ENCODE results near the gene FAM135A.

DNA sequence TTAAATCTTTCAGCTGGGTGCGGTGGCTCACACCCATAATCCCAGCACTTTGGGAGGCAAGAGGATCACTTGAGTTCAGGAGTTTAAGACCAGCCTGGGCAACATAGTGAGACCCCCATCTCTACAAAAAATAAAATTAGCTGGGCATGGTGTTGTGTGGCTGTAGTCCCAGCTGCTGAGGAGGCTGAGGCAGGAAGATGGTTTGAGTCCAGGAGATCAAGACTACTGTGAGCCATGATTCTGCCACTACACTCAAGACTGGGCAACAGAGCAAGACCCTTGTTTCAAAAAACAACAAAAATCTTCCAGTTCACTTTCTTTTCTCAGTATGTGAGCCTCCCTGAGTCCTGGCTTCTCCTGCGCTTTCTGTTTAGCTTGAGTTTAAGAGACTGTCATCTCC is 161.3 kb downstream of the FAM135A start:
- TF ChIP-seq POLR2A (IDR thresholded peaks at IDR 0.05; ENCODE audit: low read depth, low read length) (no peak), SMC3 (IDR thresholded peaks at IDR 0.05; ENCODE audit: low read depth, low read length) (no peak), RCOR1 (IDR thresholded peaks at IDR 0.05; ENCODE audit: insufficient replicate concordance, low read length) (no peak), CHD1 (IDR thresholded peaks at IDR 0.05; ENCODE audit: low read depth, low read length) (no peak), BHLHE40 (IDR thresholded peaks at IDR 0.05; ENCODE audit: low read depth, low read length) (no peak), RAD21 (IDR thresholded peaks at IDR 0.05; ENCODE audit: low read length) (no peak), MAFK (IDR thresholded peaks at IDR 0.05; ENCODE audit: low read depth, low read length) (no peak), RFX5 (IDR thresholded peaks at IDR 0.05; ENCODE audit: low read depth, low read length) (no peak), CEBPB (IDR thresholded peaks at IDR 0.05; ENCODE audit: low read depth, low read length) (no peak), FOS (IDR thresholded peaks at IDR 0.05; ENCODE audit: low read depth, low read length) (no peak), NFE2L2 (IDR thresholded peaks at IDR 0.05; ENCODE audit: low read depth, low read length) (no peak)
- TF ChIP-seq, protein P1, sequence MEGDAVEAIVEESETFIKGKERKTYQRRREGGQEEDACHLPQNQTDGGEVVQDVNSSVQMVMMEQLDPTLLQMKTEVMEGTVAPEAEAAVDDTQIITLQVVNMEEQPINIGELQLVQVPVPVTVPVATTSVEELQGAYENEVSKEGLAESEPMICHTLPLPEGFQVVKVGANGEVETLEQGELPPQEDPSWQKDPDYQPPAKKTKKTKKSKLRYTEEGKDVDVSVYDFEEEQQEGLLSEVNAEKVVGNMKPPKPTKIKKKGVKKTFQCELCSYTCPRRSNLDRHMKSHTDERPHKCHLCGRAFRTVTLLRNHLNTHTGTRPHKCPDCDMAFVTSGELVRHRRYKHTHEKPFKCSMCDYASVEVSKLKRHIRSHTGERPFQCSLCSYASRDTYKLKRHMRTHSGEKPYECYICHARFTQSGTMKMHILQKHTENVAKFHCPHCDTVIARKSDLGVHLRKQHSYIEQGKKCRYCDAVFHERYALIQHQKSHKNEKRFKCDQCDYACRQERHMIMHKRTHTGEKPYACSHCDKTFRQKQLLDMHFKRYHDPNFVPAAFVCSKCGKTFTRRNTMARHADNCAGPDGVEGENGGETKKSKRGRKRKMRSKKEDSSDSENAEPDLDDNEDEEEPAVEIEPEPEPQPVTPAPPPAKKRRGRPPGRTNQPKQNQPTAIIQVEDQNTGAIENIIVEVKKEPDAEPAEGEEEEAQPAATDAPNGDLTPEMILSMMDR (conservative IDR thresholded peaks at IDR 0.05; ENCODE audit: low read depth, low read length): no peak
- TF ChIP-seq, protein P2, sequence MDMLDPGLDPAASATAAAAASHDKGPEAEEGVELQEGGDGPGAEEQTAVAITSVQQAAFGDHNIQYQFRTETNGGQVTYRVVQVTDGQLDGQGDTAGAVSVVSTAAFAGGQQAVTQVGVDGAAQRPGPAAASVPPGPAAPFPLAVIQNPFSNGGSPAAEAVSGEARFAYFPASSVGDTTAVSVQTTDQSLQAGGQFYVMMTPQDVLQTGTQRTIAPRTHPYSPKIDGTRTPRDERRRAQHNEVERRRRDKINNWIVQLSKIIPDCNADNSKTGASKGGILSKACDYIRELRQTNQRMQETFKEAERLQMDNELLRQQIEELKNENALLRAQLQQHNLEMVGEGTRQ (IDR thresholded peaks at IDR 0.05; ENCODE audit: low read depth, low read length): no peak

Measured in IMR-90 (cell line).